ENCODE results near the gene SPTBN4.

Gene SPTBN4

GRCh38 chr19:40420766-40421765 lies 45.7 kb upstream of the SPTBN4 start:
- peak overlapping the region; percentile 79 for H3K4me3 ChIP-seq (ENCODE audit: low read depth, low read length)
- TF ChIP-seq CTCF (IDR thresholded peaks at IDR 0.05; ENCODE audit: borderline replicate concordance, insufficient read depth, low read depth, low read length) = peak; percentile 95

GRCh38 chr19:40421993-40422747 lies 44.6 kb upstream of the SPTBN4 start:
- no peak overlapping the region for H3K4me3 ChIP-seq (ENCODE audit: low read depth, low read length)
- TF ChIP-seq CTCF (IDR thresholded peaks at IDR 0.05; ENCODE audit: borderline replicate concordance, insufficient read depth, low read depth, low read length) = no peak

- no peak for TF ChIP-seq CTCF (IDR thresholded peaks at IDR 0.05; ENCODE audit: borderline replicate concordance, insufficient read depth, low read depth, low read length)
Observed at GRCh38 chr19:40422748-40423566, 43.8 kb upstream of the SPTBN4 start.

GRCh38 chr19:40423938-40424337 lies 42.9 kb upstream of the SPTBN4 start:
- no peak overlapping the region for H3K4me3 ChIP-seq (ENCODE audit: low read depth, low read length)
- TF ChIP-seq CTCF (IDR thresholded peaks at IDR 0.05; ENCODE audit: borderline replicate concordance, insufficient read depth, low read depth, low read length) = no peak

More at GRCh38 chr19:40422748-40423566, 43.8 kb upstream of the SPTBN4 start:
- H3K4me3 ChIP-seq (ENCODE audit: low read depth, low read length) = no peak overlapping the region

- peak overlapping the region; percentile 88 for H3K4me3 ChIP-seq (ENCODE audit: low read depth, low read length)
- TF ChIP-seq CTCF (IDR thresholded peaks at IDR 0.05; ENCODE audit: borderline replicate concordance, insufficient read depth, low read depth, low read length) = no peak
Observed at GRCh38 chr19:40424637-40425449, 42.0 kb upstream of the SPTBN4 start.

Data from GM12875 (cell line).